HG02588 (cell line): ENCODE measurements around the gene TTC8.
A peak's percentile ranks its signal among the peaks of the same experiment; 100 is the strongest.
"Not testable (repeated sequence)": the region's sequence is repeated elsewhere in the genome, so short reads cannot be mapped to it uniquely, and the experiment has no call there.

Source experiments
- ATAC-seq: cut with Tn5 transposase; IDR thresholded peaks from one replicate; pipeline ENCODE4 v1.9.1; 2021; ENCODE audit warnings: mild to moderate bottlenecking, moderate library complexity; ENCODE audit not compliant: unreplicated experiment

TTC8 gene

DNA sequence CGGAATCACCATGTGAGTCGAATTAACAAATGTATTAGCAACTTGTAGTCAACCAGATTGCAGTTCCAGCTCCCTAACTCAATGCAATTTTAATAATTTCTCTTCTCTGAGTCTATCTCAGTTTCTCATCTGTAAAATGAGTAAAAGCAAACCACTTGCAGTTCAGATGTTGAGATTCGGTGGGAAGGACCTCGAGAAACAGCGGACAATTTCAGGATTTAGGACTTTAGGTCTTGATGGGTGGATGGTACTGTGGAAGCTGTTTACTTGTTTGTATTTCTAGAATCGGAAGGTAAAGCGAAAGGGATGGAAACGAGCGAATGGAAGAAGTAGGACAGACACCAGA is 510 bp upstream of the TTC8 start:
- ATAC-seq, result peak; percentile 10

DNA sequence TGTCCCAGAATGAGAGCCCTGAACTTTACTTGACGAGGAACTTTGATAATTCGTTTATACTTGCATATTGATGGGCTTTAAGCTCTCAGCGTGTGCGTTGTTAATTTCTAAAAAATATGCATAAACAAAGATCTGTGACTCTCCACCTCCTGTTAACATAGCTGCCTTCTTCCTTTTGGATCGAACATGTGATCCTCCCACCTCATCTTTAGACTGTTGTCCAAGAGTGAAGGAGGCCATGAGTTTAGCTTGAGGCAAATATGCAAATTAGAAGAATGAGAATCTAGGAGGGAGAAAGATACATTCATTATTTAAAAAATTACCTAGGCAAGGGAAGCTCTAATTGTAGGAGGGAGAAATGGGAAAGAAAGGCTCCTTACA is 617 bp downstream of the TTC8 start:
- no peak for ATAC-seq

DNA sequence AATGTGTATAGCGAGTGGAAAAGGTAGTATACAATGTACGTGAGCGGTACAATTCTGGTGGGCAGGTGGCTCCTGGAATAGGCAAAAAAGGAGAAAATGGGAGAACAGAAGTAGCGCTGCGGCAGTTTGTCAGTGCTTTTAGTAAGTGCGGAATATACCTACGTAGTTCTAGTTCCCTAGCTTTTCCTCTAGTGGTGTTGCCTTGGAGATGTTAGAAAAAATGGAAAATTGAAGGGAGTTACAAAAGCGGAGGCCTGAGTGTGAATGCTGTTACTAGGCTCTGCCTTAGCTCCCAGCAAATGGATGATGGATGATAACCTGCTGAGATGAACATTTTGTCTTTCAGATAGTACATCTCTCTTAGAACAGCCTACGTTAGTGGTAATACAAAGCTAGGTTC is 1.1 kb downstream of the TTC8 start:
- no peak for ATAC-seq

DNA sequence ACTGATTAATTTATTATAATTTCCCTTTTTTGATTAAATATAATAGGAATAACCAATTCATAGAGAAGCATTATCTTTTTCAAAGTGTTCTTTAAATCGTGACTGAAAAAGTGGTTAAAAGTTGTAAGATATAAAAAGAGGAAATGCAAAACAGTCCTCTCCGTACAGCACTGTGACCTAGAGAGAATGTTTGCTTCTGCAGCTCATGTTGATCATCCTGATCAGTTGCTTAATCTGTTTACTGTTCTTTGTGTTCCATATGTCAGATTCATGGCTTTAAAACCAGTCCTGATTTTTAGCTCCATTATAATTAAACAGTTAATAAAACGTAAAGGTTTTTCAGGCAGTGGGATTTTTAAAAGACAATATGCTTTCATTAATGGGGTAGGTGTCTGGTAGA is 4.7 kb downstream of the TTC8 start:
- no peak for ATAC-seq

DNA sequence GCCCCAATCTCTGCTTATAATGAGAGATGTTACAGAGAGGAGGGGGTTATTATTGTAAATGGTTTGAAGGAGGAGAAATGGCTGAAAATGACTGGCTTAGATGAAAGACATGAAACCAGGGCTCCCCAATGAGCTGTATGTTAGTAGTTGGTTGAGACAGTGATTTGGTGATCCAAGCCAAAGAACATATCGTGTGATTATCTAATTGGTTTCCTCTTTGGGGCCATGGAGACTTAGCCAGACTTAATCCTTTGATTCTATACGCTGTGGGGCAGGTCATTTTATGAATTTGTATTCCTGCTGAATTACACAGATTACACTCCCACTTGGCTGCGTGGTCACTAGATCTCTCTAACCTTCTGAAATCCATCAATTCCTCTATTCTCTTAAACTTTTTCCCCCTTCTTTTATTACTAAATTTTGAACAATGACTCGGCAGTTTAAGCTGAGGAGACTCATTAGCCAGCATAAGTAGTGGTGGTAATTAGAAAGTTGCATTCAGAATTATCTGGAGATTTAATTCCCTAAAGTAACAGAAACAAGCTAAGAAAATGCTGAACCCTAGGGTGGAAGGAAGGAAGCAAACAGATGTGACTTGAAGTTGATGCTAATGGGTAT is 5.3 kb downstream of the TTC8 start:
- ATAC-seq, result no peak

DNA sequence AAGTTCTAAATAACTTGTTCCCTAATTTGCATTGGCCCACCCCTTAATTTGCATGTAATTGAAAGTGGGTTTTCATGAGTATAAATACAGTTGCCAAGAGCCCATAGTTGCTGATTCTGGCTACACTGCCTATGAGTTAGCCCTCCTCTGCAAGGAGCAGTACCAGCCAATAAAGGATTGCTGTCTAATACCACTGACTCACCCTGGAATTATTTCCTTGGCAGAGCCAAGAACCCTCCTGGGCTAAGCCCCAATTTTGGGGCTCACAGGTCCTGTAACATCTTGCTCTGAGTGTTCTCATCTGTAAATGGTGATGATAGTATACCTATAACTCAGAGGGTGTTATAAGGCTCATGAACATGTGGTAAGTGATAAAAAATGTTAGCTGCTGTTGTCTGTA is 6.8 kb downstream of the TTC8 start:
- no peak for ATAC-seq

DNA sequence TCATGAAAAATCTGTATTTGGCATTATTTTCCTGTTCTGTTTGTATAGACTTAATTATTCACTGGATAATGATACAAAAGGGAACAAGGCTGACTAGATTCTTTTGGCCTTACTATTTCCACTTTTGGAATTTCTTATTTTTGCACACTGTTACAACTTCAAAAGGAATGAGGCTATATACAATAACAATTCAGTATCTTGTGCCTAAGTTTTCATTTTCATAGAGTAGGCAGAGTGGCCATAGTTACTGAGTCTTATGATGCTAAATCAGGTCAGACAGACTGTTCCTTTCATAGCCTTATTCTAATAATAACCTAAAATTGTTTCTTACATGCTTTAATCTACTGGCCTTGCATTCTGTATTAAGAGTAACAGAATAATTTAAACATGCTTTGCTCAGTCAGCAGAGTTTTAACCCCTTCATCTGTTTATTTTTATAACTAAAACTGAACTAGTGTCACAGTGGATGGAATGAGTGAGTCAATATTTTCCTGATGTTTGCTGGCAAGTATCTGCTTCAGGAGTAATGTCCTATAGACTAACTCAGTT is 10.5 kb downstream of the TTC8 start:
- no peak for ATAC-seq

DNA sequence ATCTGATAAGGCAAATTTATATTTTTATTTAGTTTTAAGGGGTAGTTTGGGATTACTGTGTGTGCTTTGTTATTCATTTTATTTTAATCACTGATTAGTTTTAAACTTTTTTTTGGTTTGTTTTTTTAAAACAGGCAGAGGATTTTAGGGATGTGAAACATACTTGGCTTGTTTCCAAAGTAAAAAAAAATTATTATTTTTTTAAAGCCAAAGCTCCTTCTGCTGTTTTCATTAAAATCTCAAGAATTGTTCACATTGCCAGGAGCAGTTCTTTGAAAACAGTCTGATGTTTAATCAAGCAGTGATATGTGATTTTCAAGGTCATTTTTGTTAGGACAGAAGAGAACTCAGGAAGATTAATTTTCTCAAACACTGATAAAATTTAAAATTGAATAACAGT is 11.2 kb downstream of the TTC8 start:
- ATAC-seq, result no peak

DNA sequence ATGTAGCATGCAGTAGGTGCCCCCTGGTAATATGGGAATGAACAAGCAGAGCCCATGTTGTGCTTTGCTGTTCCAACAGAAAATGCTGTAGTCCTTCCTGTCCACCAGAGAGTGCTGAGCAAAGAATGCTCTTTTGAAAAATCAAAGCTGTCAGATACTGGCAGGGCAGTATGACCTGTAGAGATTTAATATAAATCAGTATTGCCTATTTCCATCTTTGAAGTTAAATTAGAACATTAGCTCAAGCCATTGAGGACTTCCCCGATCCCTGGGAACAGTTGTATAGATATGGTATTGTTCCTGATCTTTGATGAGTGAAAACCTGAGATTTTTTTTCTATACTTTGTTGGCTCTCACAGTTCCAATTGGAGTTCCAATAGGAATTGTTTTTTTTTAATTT is 13.0 kb downstream of the TTC8 start:
- no peak for ATAC-seq

DNA sequence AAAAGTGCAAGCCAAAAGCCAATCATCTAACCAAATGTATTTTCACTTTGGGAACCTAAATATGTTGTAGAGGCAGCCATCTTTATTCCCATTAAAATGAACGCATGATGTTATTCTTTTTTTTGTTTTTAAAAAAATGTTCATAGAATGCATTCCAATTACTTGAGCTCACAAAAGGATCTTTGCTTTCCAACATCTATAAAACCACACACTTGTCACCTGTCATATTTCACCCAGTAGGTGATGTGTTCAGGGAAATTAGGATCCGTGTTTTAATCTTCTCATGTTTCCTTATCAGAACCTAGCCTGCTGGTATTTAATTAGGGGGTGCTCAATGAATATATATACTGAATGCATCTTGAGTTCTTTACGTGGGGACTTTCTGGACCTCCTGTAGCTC is 13.6 kb downstream of the TTC8 start:
- no peak for ATAC-seq

DNA sequence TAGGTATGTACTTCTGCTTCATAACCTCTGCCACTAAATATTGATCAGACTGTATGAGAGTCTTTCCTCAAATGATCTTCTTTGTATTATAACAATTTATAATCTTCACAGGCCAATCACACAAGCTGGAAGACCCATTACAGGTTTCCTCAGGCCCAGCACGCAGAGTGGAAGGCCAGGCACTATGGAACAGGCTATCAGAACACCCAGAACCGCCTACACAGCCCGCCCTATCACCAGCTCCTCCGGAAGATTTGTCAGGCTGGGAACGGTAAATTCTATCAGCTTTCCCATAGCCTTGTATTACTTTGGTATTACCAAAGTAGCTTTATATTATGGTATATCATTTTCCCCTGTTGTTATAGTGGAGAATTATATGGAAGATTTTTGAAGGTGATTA is 16.5 kb downstream of the TTC8 start:
- ATAC-seq, result no peak

DNA sequence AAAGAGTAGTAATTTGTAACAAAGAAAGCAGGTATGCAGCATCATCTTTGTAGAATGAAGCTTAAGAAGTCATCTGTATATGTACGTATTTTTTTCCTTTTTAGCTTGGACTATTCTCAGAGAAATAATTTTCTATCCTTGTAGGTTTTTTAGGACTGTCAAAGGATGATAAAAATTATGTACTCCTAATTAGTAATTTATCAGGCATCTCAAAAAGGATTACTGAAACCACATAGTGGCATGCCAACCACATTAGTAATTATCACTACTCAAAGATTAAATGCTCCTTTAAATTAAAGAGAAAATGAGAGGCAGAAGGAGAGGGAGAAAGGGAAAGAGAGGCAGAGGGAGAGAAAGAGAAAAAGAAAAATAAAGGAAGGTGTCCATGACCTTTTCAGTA is 17.3 kb downstream of the TTC8 start:
- ATAC-seq, result no peak

DNA sequence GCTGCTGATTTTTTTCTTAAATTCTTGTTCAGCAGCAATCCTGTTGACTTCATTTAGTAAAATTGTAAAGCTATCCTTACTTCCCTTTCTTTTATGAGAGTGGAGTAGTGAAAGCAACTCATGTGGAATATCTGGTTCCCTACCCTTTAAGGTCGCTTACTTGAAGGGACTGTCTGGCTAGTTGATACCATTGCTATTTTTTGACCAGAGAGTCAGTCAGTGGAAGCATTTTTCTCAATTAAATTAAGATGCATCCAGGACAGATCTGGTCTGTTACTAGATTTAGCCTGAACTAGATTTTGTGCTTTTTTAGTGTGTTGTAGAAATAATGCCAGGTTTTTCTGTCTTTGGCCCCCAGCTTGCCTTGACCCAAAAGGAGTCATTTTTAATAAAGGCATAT is 18.0 kb downstream of the TTC8 start:
- no peak for ATAC-seq

DNA sequence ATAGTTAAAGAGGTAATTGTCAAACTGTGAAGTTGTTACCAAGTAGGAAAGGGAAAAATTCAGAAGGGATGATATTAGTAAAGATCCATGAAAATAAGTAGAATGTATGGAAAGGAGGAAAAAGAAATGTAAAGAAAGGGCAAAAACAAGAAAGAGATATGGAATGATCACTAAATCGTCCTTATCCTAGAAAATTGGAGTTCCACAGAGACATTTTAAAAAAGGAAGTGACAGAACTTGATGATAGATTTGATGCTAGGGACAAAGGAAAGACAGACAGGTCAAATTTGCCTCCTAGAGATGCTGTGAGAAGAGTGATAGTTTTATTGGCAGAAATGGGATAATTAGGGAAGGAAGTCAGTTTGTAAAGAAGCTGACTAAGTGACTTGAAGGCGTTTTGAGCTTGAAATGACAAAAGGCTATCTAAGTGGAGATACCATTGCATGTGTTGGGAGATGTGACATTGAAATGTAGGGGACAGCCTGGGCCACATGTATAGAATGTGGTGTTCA is 20.6 kb downstream of the TTC8 start:
- ATAC-seq, result no peak

DNA sequence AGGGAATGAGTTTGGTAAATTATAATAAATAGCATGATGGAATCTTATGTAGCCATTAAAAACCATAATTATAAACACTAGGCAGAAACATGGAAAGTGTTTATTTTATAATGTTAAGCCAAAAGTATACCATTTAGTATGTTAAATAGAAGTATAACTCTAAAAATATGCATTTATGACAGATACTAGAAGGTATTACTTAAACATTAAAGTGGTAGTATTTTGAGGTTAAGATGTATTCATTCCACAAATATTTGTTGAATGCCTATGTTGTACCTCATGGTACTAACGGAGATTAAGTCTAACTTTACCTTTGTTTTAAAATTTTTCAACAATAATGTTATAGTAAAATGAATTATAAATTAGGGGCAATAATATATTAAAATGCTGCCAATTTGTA is 24.1 kb downstream of the TTC8 start:
- no peak for ATAC-seq

DNA sequence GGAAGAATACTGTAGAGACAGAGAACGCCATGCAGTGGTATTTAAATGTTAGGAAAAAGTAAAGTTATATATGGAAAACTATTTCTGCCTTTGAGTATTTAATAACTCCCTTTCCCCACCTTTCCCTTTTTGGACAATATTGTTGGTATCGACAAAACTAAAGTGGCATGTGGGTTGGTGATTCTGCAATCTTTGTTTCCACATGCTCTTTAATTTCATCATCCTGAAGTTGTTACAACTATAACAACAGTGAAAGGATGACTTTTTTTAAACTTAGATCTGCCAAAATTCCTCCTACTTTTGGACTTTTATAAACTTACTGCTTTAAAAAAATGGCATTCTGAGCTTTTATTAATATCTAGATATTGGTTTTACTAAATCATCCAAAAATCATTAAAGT is 25.3 kb downstream of the TTC8 start:
- no peak for ATAC-seq

DNA sequence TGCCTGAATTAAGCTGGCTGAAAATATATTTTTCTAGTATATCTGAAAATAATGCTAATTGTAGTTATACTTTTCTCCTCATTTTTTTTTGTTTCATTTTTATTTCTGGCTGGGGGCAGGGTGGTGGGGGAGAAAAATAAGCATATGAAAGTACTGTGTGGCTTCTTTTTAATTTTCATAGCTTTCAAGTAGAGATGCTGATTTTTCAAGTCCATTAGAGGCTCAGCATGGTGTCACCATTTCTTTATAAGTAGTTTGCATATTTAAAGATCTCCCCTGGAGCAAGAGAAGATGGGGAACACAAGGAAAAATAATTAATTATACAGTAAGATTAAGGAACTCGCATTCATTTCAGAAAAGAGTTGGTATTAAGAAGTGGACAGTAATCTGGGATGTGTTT is 27.1 kb downstream of the TTC8 start:
- no peak for ATAC-seq

DNA sequence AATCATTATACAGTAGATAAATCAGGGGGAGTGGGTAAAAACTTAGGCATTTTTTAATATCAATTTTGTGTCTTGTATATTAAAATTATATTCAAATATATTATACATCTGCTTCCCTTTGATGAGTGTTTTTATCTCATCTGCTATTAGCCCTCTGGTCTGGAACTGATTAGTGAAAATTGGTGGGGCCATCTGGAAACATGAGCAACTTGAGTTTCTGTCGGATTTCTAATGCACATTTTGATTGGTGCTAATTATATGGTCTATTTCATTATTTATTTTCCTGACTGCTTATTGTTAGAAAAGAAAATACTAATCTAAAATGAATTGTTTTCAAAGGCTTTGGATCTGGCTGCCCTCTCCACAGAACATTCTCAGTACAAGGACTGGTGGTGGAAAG is 28.2 kb downstream of the TTC8 start:
- ATAC-seq, result no peak

DNA sequence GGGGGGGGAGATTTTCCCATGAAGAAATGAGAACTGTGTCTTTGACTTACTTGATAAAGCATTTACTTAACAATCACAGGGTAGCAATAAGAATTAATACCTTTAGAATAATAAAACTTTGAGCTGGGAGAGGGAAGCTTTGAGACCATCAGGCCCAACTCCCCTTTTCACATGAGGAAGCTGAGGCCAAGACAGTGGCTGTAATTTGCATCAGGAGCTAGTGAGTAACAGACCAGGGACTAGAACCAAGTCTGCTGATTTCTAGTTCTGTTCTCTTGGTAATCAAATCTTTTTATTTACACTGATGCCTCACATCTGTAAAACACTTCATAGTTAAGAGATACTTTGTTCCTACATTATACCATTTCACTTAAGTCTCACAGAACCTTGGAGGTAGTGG is 28.7 kb downstream of the TTC8 start:
- ATAC-seq, result no peak

DNA sequence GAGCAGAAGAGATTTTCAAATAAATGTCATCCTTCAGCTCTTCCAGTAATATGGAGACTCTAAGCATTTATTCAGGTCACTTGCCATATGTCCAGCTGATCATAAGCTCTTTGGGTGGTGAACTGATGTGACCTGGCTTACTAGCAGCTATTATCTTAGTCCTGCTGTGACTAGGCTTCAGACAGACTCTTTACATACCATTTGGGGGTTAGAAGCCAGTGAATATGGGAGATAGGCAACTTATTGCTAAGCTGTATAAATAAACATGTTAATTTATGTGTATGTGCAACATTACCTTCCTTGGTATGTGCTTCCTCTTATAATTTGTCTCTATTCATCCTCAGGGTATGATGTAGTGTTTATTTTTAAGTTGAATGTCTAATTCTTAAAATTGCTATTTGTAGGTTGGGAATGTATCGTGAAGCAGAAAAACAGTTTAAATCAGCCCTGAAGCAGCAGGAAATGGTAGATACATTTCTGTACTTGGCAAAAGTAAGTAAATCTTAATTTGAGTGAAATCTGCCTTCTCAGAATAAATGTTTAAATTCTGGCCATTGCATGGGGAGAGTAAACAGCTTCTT is 32.4 kb downstream of the TTC8 start:
- no peak for ATAC-seq

DNA sequence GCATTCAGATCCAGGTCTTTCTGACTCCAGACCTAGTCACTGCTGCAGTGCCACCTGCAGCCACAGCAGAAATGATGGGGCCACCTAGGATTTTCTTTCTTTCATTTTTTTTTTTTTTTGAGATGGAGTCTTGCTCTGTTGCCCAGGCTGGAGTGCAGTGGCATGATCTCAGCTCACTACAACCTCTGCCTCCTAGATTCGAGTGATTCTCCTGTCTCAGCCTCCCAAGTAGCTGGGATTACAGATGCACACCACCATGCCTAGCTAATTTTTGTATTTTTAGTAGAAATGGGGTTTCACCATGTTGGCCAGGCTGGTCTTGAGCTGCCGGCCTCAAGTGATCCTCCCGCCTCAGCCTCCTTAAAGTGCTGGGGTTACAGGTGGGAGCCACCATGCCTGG is 33.4 kb downstream of the TTC8 start:
- ATAC-seq, result not testable (repeated sequence)

DNA sequence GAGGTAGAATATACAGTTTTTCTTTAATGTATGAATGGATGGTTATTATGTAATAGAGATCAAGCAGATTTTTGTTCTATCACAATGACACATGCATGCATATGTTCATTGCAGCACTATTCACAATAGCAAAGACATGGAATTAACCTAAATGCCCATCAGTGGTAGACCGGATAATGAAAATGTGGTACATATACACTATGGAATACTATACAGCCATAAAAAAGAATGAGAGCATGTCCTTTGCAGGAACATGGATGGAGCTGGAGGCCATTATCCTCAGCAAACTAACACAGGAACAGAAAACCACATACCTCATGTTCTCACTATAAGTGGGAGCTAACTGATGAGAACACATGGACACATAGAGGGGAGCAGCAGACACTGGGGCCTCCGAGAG is 34.7 kb downstream of the TTC8 start:
- not testable (repeated sequence) for ATAC-seq

DNA sequence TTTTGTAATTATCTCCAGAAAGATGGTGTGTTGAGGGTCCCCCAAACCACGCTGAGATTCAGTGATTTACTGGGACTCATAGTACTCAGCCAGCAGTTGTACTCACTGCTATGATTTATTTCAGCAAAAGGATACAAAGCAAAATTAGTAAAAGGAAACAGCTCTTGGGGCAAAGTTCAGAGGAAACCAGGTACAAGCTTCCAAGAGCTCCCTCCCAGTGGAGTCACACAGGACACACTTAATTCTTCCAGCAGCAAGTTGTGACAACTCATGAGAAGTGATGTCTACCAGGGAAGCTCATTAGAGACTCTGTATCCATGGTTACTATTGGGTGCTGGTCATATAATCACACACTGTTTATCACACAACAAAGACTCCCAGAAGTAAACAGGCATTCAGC is 38.7 kb downstream of the TTC8 start:
- ATAC-seq, result no peak
